NCI-H526 treated with DMSO at 0.1 percent for 48 hours (cell line): ENCODE data around the gene RAP2B.
"Not testable (repeated sequence)": the region's sequence is repeated elsewhere in the genome, so short reads cannot be mapped to it uniquely, and the experiment has no call there.

Source experiments
- DNase-seq: peaks from one replicate; lab custom pipeline; 2025; lab: John Stamatoyannopoulos, UW

The RAP2B gene

DNA sequence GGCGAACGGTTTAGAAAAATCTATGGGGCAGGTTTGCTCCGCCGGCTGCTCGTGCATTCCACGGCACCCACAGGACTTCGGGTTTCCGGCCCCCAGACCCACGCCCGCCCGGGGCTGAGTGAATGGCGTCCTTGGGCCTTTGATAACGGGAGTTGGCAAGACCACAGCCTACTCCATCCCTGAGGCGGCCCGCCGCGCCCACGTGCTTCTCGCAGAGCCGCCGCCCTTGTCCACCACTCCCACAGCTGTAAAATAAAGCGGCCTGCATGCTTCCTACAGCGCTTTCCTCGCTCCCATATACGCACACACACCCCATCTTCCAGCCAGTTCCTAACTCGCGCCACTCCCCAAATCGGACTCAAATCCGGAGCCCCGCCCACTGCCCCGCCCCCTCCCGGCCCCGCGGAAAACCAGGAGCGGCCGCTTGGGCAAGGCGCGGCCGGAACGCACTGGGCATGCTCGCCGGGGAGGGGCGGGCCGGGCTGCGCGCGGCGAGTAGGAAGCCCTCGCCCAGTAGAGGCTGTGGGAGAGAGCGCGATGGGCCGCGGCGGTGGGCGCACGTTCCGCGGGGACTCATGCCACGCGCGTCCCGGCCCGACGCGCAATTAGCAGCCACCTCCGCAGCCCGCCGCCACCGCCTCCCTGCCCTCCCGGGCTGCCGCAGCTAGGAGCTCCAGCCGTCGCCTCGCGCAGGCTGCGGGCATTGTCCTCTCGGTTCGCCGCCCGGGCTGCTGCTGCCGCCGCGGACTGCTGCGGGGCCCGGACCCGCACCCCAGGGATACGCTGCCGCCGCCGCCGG is at the start of gene RAP2B:
TSS of gene RAP2B (plus strand) at position 513 of the 799 bp plus-strand sequence. CDS start 468 bp downstream, outside the sequence.
- DNase-seq, result peak; percentile 50

DNA sequence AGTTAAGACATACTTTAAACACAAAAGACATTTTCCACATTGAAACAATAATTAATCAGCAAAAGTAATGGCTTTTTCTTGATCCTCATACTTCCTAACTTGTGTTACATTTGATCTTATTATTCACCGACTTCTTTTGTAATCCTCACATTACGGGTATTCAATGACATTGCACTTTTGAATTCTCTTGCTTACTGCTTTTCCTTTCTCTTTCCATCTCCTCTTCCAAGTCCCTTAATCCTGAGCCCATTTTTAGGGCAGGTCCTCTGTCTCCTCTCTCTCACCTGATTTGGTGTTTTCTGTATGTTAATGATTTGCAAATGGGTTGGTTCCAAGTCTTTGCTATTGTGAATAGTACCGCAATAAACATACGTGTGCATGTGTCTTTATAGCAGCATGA is 48.5 kb upstream of the RAP2B start:
- no peak for DNase-seq

DNA sequence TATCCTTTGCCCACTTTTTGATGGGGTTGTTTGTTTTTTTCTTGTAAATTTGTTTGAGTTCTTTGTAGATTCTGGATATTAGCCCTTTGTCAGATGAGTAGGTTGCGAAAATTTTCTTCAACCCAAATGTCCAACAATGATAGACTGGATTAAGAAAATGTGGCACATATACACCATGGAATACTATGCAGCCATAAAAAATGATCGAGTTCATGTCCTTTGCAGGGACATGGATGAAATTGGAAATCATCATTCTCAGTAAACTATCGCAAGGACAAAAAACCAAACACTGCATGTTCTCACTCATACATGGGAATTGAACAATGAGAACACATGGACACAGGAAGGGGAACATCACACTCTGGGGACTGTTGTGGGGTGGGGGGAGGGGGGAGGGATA is 47.8 kb upstream of the RAP2B start:
- DNase-seq, result not testable (repeated sequence)

DNA sequence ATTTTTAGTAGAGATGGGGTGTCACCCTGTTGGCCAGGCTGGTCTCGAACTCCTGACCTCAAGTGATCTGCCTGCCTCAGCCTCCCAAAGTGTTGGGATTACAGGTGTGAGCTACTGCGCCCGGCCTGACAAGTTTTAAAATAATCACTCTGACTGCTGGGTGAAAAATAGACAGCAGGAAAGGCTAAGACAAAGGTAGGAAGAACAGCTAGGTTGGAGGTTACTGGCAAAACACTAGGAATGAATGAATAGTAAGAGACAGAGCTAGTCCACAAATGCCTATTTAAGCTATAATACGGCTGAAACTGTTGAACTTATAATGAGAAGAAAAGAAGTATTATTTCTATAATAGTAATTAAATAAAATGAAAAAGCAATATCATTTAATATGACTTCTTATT is 46.7 kb upstream of the RAP2B start:
- DNase-seq, result no peak

DNA sequence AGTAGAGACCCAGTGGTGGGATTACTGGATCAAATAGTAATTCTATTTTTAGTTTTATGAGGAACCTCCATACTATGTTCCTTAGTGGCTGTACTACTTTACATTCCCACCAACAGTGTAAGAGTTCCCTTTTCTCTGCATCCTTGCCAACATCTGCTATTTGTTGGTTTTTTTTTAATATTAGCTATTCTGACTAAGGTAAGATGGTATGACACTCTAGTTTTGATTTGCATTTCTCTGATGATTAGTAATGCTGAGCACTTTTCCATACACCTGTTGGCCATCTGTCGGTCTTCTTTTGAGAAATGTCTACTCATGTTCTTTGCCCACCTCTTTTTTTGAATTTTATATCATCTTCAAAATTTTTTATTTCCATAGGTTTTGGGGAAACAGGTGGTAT is 34.2 kb upstream of the RAP2B start:
- DNase-seq, result no peak

DNA sequence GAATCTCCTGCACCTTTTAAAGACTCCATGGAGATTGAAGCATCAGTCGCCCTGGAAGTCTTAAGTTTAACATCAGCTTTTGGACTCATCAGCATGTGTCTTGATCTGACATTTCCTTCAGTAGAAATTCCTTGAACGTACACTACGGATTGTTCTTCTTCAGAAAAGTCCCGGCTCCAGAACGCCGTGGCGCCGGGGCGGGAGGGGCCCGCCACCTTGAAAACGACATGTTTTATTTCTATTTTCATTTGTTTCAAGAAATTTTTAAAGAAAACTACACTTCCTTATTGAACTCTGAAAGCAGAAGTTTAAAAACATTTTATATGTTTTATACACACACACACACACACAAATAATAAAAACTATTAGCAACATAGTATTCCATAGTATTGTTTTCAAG is 32.6 kb upstream of the RAP2B start:
- DNase-seq, result no peak

DNA sequence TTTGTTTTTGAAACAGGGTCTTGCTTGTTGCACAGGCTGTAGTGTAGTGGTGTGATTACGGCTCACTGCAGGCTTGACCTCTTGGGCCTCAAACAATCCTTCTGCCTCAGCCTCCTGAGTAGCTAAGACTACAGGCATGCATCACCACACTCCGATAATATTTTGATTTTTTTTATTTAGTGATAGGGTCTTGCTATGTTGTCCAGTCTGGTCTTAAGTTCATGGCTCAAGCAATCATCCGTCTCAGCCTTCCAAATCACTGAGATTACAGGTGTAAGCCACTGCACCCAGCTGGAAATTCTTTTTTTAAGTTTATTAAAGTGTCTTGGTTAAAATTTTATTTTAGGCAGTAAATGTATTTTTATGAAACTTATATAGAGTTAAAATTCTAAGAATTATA is 32.2 kb upstream of the RAP2B start:
- no peak for DNase-seq

DNA sequence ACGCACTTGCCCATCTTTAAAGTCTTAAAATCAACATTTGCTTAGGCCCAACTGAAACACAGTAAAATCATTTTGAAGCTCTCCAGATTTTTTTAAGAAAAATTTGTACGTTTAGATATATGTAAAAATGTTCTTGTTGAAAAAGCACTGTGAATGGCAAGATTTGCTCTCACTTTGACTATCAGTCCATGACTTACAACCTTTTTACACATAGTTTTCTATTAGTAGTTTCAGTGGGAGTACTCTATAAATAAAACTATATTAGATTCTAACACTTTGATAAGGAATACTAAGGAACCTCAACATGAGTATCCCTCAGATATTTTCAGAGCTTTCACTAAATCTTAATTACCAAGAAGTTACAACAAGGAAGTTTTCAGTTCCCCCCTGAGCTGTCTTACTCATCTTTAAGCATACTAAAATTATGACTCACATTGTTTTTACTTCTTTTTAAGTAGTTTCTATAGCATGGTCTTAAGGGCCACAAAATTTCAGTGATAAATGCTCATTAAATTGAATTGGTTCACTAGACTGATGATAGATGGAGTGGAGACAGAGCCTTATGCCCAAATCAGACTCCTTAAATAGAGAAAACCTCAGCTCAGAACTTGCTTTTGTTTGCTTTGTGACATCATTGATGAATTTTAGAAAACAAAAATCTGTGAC is 31.6 kb upstream of the RAP2B start:
- DNase-seq, result no peak

DNA sequence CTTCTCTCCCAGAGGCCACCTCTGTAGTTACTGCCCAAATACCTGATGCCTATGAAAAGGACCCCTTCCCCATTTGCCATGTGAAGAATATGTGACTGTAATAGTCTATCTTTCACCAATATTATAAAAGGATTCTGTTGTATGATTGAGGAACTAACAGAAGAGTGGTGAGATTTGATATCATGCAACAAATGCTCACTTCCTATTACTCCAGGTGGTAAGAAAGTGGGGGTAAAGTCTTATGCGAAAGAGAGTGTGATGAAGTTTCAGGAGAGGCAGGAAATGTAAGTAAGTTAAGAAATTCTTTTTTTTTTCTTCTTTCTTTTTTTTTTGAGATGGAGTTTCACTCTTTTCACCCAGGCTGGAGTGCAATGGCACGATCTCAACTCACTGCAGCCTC is 24.4 kb upstream of the RAP2B start:
- no peak for DNase-seq

DNA sequence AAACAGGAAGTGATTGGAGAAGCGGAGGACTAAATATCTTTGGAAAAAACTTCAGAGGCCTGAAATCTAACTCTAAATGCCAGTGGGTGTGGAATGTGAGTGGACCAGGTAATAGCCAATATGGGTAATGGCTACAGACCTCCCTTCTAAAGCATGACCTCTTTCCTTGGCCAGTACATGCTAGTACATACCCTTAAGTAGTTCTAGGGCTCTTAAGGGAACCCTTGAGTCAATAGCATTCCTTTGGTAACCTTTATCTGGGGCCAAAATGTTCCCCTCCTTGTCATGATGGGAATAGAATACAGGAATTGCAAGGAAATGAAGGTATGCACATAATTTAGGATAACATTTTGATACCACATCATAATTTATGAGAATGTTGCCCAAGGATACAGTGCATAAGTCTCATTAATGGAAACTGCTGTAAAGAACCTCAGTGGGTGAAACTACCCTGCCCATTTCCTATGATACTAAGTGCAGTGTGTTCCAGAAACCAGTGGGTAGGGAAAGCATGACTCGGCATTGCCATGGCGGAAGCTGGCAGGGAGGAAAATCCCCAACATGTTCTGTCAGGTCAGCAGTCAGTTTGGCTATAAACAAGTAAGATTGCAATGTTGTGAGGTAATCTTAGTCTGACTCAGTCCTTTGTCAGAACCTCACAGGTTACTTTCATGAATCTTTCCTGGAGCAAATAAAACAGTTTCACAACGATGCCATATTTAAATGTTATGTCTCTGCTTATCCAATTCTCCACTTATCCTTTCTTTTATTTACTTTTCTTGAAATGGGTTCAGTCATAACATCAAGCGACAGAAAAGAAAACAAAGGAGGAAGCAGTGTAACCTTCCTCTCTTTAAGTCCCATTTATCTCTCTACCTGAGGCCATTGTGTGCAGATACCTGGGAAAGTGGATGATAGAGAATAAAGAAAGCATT is 23.5 kb upstream of the RAP2B start:
- DNase-seq, result no peak

DNA sequence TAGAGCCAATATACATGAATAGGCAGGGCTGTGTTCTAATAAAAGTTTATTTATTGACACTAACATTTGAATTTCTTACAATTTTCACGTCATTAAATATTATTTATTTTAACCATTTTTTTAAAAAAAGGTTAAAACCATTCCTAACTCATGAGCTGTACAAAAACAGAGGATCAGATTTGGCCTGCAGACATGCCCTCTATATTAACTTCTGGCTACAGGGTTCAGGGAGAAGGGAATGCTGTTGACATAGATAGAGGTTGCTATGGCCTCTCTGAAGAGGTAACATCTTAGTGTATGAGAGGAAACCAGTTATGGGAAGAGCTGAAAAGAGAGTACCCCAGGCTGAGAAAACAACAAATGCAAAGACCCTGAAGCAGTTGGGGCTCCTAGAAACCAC is 19.1 kb upstream of the RAP2B start:
- DNase-seq, result no peak

DNA sequence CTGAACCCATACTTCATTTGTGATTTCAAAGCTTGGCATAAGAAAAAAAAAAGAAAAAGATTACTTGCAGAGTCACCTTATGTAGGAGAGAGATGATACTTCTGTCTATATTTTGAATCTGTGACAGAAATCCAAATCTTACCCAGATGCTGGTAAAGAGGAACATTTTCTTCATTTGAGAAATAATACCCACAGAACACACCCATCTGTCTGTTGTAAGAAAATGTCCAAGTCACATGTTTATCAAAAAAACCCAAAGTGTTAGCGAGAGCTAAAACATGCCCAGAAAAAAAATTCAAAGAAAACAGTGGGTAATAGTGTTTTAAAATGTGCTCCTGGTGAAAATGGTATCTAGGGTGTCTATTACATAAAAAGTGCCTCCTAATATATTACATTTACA is 18.0 kb upstream of the RAP2B start:
- DNase-seq, result no peak

DNA sequence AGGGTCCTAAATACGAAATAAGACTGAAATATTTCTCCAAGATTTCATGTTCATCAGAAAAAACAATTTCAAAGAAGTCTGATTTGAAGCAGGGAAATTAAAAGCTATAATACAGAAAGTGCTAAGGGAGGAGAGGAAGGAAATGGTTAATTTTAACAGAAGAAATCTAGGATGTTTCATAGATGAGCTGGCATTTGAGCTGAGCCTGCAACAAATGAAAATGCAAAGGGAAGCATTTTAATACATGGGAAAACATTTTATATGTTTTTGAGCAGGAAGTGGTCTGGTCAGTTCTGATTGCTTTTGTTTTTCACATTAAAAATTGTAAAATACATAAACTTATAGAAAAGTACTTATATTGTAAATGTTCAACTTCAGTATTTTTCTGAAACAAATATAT is 17.2 kb upstream of the RAP2B start:
- no peak for DNase-seq

DNA sequence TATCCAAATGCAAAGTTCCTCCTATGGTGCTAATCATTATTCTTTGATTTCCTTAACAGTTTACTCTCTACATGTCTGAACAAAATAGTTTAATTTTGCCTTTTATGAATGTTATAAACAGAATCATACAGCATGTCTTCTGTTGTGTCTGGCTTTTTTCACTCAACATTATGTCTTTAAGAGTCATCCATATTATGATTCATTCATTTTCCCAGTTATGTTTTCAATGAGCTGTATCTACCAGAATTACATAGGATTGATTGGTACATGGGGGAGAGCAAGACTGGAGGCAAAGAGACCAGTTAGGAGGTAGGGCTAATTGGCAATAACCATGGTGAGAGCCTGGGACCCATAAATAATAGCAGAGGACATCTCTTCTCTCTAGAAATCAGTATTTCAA is 16.6 kb upstream of the RAP2B start:
- DNase-seq, result no peak

DNA sequence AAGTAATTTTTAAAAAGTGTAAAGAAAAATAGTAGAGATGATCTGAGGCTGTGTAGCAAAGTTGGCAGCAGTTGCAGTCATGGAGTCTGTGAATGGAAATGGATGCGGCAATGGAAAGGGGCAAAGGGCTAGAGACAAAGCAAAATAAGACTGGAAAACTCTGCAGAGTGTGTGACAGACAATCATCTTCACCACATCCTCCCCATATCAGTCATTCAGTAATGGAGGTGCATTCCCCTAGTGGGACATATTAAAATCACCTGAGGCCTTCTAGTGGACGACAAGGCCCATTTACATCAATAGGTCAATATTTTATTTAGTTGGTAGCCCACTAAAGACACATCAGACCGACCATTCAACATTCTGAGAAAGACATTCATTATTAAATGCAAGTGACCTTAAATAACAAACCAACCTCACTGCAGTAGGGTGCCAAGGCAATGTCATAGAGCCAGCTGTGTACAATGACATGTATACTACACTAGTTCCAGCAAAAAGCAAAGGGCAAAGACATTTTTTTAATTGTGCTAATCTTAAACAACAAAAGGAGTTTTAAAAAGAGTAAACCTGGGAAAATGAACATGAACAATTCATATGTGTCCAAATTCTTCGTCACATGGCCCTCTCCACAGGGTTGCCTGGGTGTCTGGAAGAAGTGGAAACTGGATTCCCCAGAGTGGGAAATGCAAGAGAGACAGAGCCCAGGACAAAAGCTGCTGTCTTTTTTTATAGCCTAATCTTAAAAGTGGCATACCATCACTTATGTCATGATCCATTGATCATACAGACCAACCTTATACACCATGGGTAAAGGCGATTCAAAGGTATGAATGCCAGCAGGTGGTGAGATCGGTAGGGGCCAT is 15.6 kb upstream of the RAP2B start:
- DNase-seq, result no peak

DNA sequence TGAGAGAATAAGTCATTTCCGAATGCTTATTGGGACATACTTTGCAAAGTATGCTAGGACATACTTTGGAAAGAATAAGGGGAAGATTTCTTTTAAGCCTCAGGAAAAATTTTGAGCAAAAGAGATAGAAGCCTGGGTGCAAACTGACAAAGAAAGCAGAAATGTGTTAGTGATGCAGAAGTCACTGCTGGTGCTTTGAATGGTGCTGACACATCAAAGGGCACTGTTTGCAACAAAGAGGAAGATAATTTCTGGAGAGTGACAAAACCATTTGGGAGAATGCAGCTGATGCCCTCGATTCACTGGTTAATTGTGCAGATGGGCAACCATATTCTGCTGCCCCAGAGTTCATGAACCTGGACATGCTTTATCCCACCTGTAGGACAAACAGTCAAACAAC is 11.0 kb upstream of the RAP2B start:
- no peak for DNase-seq

DNA sequence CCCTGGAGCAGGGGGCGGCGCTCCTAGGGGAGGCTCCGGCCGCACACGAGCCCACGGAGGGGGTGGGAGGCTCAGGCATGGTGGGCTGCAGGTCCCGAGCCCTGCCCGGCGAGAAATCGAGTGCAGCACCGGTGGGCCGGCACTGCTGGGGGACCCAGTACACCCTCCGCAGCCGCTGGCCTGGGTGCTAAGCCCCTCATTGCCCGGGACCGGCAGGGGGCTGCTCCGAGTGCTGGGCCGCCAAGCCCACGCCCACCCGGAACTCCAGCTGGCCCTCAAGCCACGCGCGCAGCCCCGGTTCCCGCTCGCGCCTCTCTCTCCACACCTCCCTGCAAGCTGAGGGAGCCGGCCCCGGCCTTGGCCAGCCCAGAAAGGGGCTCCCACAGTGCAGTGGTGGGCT is 6.2 kb upstream of the RAP2B start:
- not testable (repeated sequence) for DNase-seq

DNA sequence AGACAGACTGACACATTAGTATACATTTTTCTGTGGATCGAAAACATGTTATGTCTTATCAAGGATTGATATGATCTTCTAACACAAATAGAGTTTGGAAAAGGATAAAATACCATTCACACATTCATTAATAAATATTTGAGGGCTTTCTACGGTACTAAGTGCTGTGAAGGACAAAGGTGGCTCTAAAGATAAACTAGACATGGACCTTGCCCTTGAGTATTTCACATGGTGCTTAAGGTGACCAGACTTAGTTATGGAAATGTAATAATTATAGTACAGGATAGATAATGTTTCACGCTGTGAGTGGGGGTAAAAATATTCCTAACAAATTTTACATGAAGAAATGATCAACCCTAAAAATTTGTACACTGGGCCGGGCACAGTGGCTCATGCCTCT is 3.8 kb upstream of the RAP2B start:
- no peak for DNase-seq

DNA sequence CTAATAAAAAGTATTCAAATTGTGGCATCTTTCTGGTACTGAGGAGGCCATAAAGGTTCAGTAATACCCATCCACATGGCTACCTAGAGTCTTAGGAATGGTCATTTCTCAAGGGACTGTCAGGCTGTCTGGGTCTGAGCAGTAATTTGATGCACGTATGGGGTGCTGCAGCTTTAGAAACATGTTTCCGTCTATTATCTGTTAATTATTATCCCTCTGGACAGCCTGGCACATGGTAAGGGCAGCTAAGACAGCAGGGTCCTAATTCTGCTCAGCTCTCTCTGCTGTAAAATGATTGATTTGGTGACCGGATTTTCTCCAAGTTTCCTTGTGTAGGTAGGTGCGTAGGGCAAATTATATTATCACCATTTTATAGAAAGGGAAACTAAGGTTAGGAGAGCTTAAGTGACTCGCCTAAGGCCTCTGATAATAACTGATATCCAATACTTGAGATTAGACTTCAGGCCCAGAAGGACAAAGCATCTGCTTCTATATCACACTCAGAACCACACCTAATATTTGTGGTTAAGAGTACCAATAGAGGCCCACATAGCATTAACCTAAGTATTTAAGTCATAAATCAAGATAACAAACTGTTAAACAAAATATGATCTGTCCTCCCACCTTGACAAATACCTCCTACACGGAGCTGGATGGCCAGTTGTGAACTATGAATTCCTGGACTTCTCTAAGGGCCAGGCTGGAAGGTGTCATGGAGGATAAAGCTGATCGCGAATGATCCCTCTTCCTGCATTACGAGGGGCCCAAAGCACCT is 2.9 kb upstream of the RAP2B start:
- no peak for DNase-seq

DNA sequence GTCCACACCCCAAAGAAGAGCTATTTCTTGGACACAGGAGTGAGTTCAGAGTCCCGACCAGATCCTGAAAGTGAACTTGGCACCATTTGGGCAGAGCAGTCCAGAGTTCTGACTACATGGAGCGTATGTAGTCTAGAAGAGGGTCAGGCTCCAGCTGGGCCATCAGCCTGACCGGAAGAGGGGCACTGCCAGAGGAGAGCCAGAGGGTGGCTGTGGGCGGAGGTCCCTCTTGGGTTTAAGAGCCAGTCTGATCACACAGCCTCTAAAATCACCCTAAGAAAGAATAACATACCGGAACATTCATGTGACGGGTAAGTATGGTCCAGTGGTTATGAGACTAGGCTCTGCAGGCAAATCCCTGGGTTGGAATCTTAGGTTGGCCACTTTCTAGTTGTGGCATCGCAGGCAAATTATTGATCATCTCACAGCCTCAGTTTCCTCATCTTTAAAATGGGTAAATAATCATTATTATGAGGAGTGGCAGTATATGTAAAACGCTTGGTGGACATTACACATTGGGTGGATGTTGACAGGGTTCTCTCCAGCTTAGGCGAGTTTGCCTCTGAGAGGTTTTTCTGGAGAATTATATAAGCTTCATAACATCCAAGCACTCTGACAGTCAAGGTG is 2.1 kb upstream of the RAP2B start:
- DNase-seq, result no peak
